Embryonic facial prominence (tissue), 1 donor: Measurements from ENCODE around the gene GBA2.

ENCODE experiments used
- DNase-seq: peaks from one replicate; pipeline ENCODE4 v3.0.0-alpha.2; 2016; ENCODE audit errors: extremely low spot score

The GBA2 gene

GRCh38 chr9:35748858-35749514 lies at the start of gene GBA2, which contains the start of gene RGP1:
Gene GBA2 (minus strand): TSS chr9:35749228. CDS start chr9:35748704, 524 bp downstream.
Gene RGP1 (plus strand): TSS chr9:35749287. CDS start chr9:35749756, 469 bp downstream.
- DNase-seq, result no peak

- no peak for DNase-seq
Observed at GRCh38 chr9:35797311-35798109, 48.5 kb upstream of the GBA2 start.

GRCh38 chr9:35795695-35796094 lies 46.7 kb upstream of the GBA2 start:
- no peak for DNase-seq

GRCh38 chr9:35793461-35793860 lies 44.4 kb upstream of the GBA2 start:
- no peak for DNase-seq

GRCh38 chr9:35792826-35793225 lies 43.8 kb upstream of the GBA2 start:
- DNase-seq, result no peak

GRCh38 chr9:35792024-35792813 lies 43.2 kb upstream of the GBA2 start:
- no peak for DNase-seq

- DNase-seq, result no peak
Observed at GRCh38 chr9:35791297-35791921, 42.4 kb upstream of the GBA2 start, which contains the start of gene NPR2. Gene NPR2 (plus strand): TSS chr9:35791591. CDS start chr9:35792409, 818 bp downstream.

- peak; percentile 78 for DNase-seq
Observed at GRCh38 chr9:35790385-35791296, 41.6 kb upstream of the GBA2 start.

- DNase-seq, result no peak
Observed at GRCh38 chr9:35790025-35790384, 41.0 kb upstream of the GBA2 start.

- DNase-seq, result no peak
Observed at GRCh38 chr9:35789541-35789940, 40.5 kb upstream of the GBA2 start.

- DNase-seq, result no peak
Observed at GRCh38 chr9:35783418-35783817, 34.4 kb upstream of the GBA2 start.

GRCh38 chr9:35781066-35781465 lies 32.0 kb upstream of the GBA2 start:
- DNase-seq, result no peak

GRCh38 chr9:35778496-35778895 lies 29.5 kb upstream of the GBA2 start:
- DNase-seq, result no peak

- no peak for DNase-seq
Observed at GRCh38 chr9:35776018-35776417, 27.0 kb upstream of the GBA2 start.

- no peak for DNase-seq
Observed at GRCh38 chr9:35774907-35775635, 26.0 kb upstream of the GBA2 start.

GRCh38 chr9:35771943-35772342 lies 22.9 kb upstream of the GBA2 start:
- DNase-seq, result no peak

- no peak for DNase-seq
Observed at GRCh38 chr9:35771534-35771933, 22.5 kb upstream of the GBA2 start.

GRCh38 chr9:35771075-35771433 lies 22.0 kb upstream of the GBA2 start:
- no peak for DNase-seq

GRCh38 chr9:35769763-35770162 lies 20.7 kb upstream of the GBA2 start:
- DNase-seq, result no peak

GRCh38 chr9:35767458-35767857 lies 18.4 kb upstream of the GBA2 start:
- DNase-seq, result no peak
